ENCODE results near the gene MROH2B. TPM values are rescaled to one million over a fixed set of nuclear protein-coding genes. Genes with fewer than 3 reads are reported as not detected.

Gene MROH2B
- total RNA-seq, 2 experiments from 2014 or later: not detected

DNA sequence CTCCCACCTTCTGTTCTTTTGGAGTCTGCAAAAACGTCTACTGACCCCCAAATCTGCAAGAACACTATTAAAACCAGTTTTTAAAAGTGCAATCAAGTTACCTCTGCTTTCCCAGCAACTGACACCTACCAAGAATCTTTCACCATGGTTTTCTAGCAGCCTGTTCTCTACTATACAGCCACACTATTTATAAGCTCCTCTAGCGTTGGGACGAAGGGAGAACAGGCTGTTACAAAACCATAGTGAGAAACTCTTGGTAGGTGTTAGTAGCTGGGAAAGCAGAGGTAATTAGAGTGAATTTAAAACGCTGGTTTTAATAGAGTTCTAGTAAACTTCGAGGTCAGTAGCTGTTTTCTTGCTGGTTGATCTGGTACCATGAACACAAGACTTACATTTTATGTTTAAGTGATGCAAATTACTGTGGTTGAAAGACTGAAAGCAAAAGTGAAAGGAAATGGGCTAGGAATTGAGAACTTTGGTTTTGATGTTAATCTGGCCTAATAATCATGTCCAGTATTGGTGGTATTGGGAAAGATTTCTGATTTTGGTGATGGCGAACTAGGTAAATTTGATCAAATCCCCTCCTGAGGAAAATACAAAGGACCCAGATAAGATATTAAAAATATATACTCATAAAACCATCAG, 5.3 kb downstream of the MROH2B start:
- Mint-ChIP-seq H3K4me3 (no peak overlapping the region), H3K4me1 (ENCODE audit: low read depth) (peaks cover 3% of the 10 kb centered on the region), H3K27ac (no peak overlapping the region), H3K27me3 (peaks cover 4% of the 10 kb centered on the region), H3K9me3 (no peaks in the 10 kb centered on the region), H3K36me3 (ENCODE audit: low read depth) (no peaks in the 10 kb centered on the region)
- DNase-seq (no peak), ATAC-seq (no peak)
- TF ChIP-seq, protein P1, sequence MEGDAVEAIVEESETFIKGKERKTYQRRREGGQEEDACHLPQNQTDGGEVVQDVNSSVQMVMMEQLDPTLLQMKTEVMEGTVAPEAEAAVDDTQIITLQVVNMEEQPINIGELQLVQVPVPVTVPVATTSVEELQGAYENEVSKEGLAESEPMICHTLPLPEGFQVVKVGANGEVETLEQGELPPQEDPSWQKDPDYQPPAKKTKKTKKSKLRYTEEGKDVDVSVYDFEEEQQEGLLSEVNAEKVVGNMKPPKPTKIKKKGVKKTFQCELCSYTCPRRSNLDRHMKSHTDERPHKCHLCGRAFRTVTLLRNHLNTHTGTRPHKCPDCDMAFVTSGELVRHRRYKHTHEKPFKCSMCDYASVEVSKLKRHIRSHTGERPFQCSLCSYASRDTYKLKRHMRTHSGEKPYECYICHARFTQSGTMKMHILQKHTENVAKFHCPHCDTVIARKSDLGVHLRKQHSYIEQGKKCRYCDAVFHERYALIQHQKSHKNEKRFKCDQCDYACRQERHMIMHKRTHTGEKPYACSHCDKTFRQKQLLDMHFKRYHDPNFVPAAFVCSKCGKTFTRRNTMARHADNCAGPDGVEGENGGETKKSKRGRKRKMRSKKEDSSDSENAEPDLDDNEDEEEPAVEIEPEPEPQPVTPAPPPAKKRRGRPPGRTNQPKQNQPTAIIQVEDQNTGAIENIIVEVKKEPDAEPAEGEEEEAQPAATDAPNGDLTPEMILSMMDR (IDR thresholded peaks at IDR 0.05): no peak
- ChIA-PET CTCF (no interaction called here), POLR2A (no interaction called here)
- intact Hi-C loops (cut with micrococcal nuclease): no loop called here

DNA sequence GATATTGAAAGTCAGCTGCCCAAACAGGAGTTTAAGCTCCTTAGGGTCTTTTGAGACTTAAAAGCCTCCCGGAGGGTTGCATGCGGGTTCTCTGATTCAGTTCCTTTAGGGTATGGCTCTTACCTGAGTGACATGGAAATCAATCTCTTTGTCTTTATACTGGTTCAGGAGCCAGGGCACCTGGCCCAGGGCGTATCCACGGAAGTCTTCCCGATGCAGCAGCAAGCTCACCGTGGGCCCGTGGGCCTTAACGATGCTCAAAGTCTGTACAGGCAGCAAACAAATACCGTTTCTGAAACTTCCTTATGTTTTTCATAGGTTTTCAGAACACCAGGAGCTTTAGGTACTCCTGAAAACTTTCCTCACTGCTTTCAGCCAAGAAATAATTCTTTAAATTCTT, 13.2 kb downstream of the MROH2B start:
- intact Hi-C loops (cut with micrococcal nuclease): no loop called here
- TF ChIP-seq, protein P1 (IDR thresholded peaks at IDR 0.05): no peak
- DNase-seq (no peak), ATAC-seq (no peak)
- H3K27me3 Mint-ChIP-seq: peaks cover 4% of the 10 kb centered on the region
- H3K4me1 Mint-ChIP-seq (ENCODE audit: low read depth): no peaks in the 10 kb centered on the region
- H3K9me3 Mint-ChIP-seq: no peaks in the 10 kb centered on the region
- ChIA-PET POLR2A (no interaction called here), CTCF (no interaction called here)
- H3K4me3 Mint-ChIP-seq: no peak overlapping the region
- H3K27ac Mint-ChIP-seq: no peak overlapping the region
- H3K36me3 Mint-ChIP-seq (ENCODE audit: low read depth): no peaks in the 10 kb centered on the region

GRCh38 chr5:41057231-41057630, 13.9 kb downstream of the MROH2B start:
- TF ChIP-seq, protein P1 (IDR thresholded peaks at IDR 0.05): no peak
- no peak overlapping the region for H3K4me3 Mint-ChIP-seq
- H3K27me3 Mint-ChIP-seq: peaks cover 1% of the 10 kb centered on the region
- no peak for ATAC-seq
- intact Hi-C loops (cut with micrococcal nuclease): no loop called here
- no peaks in the 10 kb centered on the region for H3K36me3 Mint-ChIP-seq (ENCODE audit: low read depth)
- H3K27ac Mint-ChIP-seq: no peak overlapping the region
- no peak for DNase-seq
- no peaks in the 10 kb centered on the region for H3K9me3 Mint-ChIP-seq
- ChIA-PET CTCF (no interaction called here), POLR2A (no interaction called here)
- H3K4me1 Mint-ChIP-seq (ENCODE audit: low read depth): no peaks in the 10 kb centered on the region

- Mint-ChIP-seq H3K27me3 (peaks cover 1% of the 10 kb centered on the region), H3K4me3 (no peak overlapping the region), H3K9me3 (no peaks in the 10 kb centered on the region), H3K27ac (no peak overlapping the region), H3K4me1 (ENCODE audit: low read depth) (no peaks in the 10 kb centered on the region), H3K36me3 (ENCODE audit: low read depth) (no peaks in the 10 kb centered on the region)
- DNase-seq (no peak), ATAC-seq (no peak)
- ChIA-PET POLR2A (no interaction called here), CTCF (no interaction called here)
- TF ChIP-seq, protein P1 (IDR thresholded peaks at IDR 0.05): no peak
- intact Hi-C loops (cut with micrococcal nuclease): no loop called here
Measured at GRCh38 chr5:41048986-41049385, 22.2 kb downstream of the MROH2B start.

GRCh38 chr5:41043109-41043747, 27.9 kb downstream of the MROH2B start:
- CTCF ChIA-PET: no interaction called here
- no peak overlapping the region for H3K4me3 Mint-ChIP-seq
- no peaks in the 10 kb centered on the region for H3K9me3 Mint-ChIP-seq
- no peak overlapping the region for H3K27ac Mint-ChIP-seq
- no peaks in the 10 kb centered on the region for H3K4me1 Mint-ChIP-seq (ENCODE audit: low read depth)
- ATAC-seq: no peak
- POLR2A ChIA-PET: no interaction called here
- intact Hi-C loops (cut with micrococcal nuclease): no loop called here
- TF ChIP-seq, protein P1 (IDR thresholded peaks at IDR 0.05): no peak
- no peaks in the 10 kb centered on the region for H3K27me3 Mint-ChIP-seq
- H3K36me3 Mint-ChIP-seq (ENCODE audit: low read depth): no peaks in the 10 kb centered on the region
- no peak for DNase-seq

All from activated CD8-positive, alpha-beta T cell treated with anti-CD3 and anti-CD28 coated beads for 36 hours (primary cell).